MG63 (cell line): Measurements from ENCODE around the gene PRKN. TPM values are rescaled to one million over a fixed set of nuclear protein-coding genes. Genes with fewer than 3 reads are reported as not detected.

Experiments used
- DNase-seq: peaks from one replicate; pipeline ENCODE4 v3.0.0-alpha.2; 2020
- H3K27me3 ChIP-seq: fragments of 250-450 bp; sonication (Bioruptor Pico); 2 replicates; pipeline ENCODE4 v1.5.1; 2020; ENCODE audit warnings: mild to moderate bottlenecking, moderate library complexity
- H3K36me3 ChIP-seq: fragments of 250-450 bp; sonication (Bioruptor Pico); 2 replicates; pipeline ENCODE4 v1.5.1; 2020; ENCODE audit warnings: mild to moderate bottlenecking, moderate library complexity
- H3K4me3 ChIP-seq: fragments of 250-450 bp; sonication (Bioruptor Pico); 2 replicates; pipeline ENCODE4 v1.5.1; 2020; ENCODE audit warnings: mild to moderate bottlenecking, moderate library complexity
- H3K9me3 ChIP-seq: fragments of 250-450 bp; sonication (Bioruptor Pico); 2 replicates; pipeline ENCODE4 v1.5.1; 2020; ENCODE audit warnings: mild to moderate bottlenecking, moderate library complexity
- total RNA-seq: library from RNA; depleted of rRNA; stranded (reverse); fragments of >200 nt; shearing (Covaris generic); gene quantifications from 2 replicates; pipeline ENCODE4 v1.2.3, GENCODE V29; 2014; ENCODE audit warnings: low replicate concordance

The PRKN gene
- total RNA-seq, 1 experiment from 2014 or later = not detected

- Histone ChIP-seq H3K36me3 (no peaks in the 10 kb centered on the region), H3K9me3 (no peaks in the 10 kb centered on the region)
- no peak for DNase-seq
These were observed 78.3 kb downstream of the PRKN start for GRCh38 chr6:162649271-162649670.

GRCh38 chr6:162644153-162644552 lies 83.4 kb downstream of the PRKN start:
- no peak for DNase-seq
- no peaks in the 10 kb centered on the region for H3K9me3 ChIP-seq

More at GRCh38 chr6:162649271-162649670, 78.3 kb downstream of the PRKN start:
- no peaks in the 10 kb centered on the region for H3K27me3 ChIP-seq
- no peak overlapping the region for H3K4me3 ChIP-seq

GRCh38 chr6:162640756-162641155 lies 86.8 kb downstream of the PRKN start:
- H3K27me3 ChIP-seq = no peaks in the 10 kb centered on the region
- H3K4me3 ChIP-seq = no peak overlapping the region
- DNase-seq = no peak
- no peaks in the 10 kb centered on the region for H3K9me3 ChIP-seq
- no peaks in the 10 kb centered on the region for H3K36me3 ChIP-seq

More at GRCh38 chr6:162644153-162644552, 83.4 kb downstream of the PRKN start:
- Histone ChIP-seq H3K27me3 (no peaks in the 10 kb centered on the region), H3K36me3 (no peaks in the 10 kb centered on the region), H3K4me3 (no peak overlapping the region)

GRCh38 chr6:162639951-162640350 lies 87.6 kb downstream of the PRKN start:
- no peak for DNase-seq
- Histone ChIP-seq H3K9me3 (no peaks in the 10 kb centered on the region), H3K36me3 (no peaks in the 10 kb centered on the region), H3K27me3 (no peaks in the 10 kb centered on the region), H3K4me3 (no peak overlapping the region)

GRCh38 chr6:162638931-162639574 lies 88.5 kb downstream of the PRKN start:
- Histone ChIP-seq H3K9me3 (no peaks in the 10 kb centered on the region), H3K36me3 (no peaks in the 10 kb centered on the region), H3K27me3 (no peaks in the 10 kb centered on the region), H3K4me3 (no peak overlapping the region)
- no peak for DNase-seq

GRCh38 chr6:162637317-162637716 lies 90.2 kb downstream of the PRKN start:
- no peak for DNase-seq
- Histone ChIP-seq H3K27me3 (no peaks in the 10 kb centered on the region), H3K9me3 (no peaks in the 10 kb centered on the region), H3K36me3 (no peaks in the 10 kb centered on the region), H3K4me3 (no peak overlapping the region)

GRCh38 chr6:162636167-162636566 lies 91.4 kb downstream of the PRKN start:
- H3K27me3 ChIP-seq = no peaks in the 10 kb centered on the region
- H3K36me3 ChIP-seq = no peaks in the 10 kb centered on the region
- no peak overlapping the region for H3K4me3 ChIP-seq
- no peak for DNase-seq
- H3K9me3 ChIP-seq = no peaks in the 10 kb centered on the region

- Histone ChIP-seq H3K36me3 (no peaks in the 10 kb centered on the region), H3K4me3 (no peak overlapping the region), H3K9me3 (no peaks in the 10 kb centered on the region), H3K27me3 (no peaks in the 10 kb centered on the region)
- DNase-seq = no peak
These were observed 96.0 kb downstream of the PRKN start for GRCh38 chr6:162631546-162631945.

- H3K9me3 ChIP-seq = no peaks in the 10 kb centered on the region
- H3K27me3 ChIP-seq = no peaks in the 10 kb centered on the region
- no peak for DNase-seq
- H3K4me3 ChIP-seq = no peak overlapping the region
- no peaks in the 10 kb centered on the region for H3K36me3 ChIP-seq
These were observed 97.5 kb downstream of the PRKN start for GRCh38 chr6:162630069-162630468.

GRCh38 chr6:162627825-162628224 lies 99.7 kb downstream of the PRKN start:
- DNase-seq = no peak
- Histone ChIP-seq H3K9me3 (no peaks in the 10 kb centered on the region), H3K4me3 (no peak overlapping the region)

GRCh38 chr6:162627362-162627761 lies 100.2 kb downstream of the PRKN start:
- Histone ChIP-seq H3K27me3 (no peaks in the 10 kb centered on the region), H3K36me3 (no peaks in the 10 kb centered on the region)
- DNase-seq = no peak

More at GRCh38 chr6:162627825-162628224, 99.7 kb downstream of the PRKN start:
- H3K27me3 ChIP-seq = no peaks in the 10 kb centered on the region
- no peaks in the 10 kb centered on the region for H3K36me3 ChIP-seq

GRCh38 chr6:162626869-162627268 lies 100.7 kb downstream of the PRKN start:
- no peak for DNase-seq
- Histone ChIP-seq H3K9me3 (no peaks in the 10 kb centered on the region), H3K36me3 (no peaks in the 10 kb centered on the region), H3K4me3 (no peak overlapping the region), H3K27me3 (no peaks in the 10 kb centered on the region)

More at GRCh38 chr6:162627362-162627761, 100.2 kb downstream of the PRKN start:
- Histone ChIP-seq H3K9me3 (no peaks in the 10 kb centered on the region), H3K4me3 (no peak overlapping the region)

- Histone ChIP-seq H3K9me3 (no peaks in the 10 kb centered on the region), H3K4me3 (no peak overlapping the region), H3K27me3 (no peaks in the 10 kb centered on the region), H3K36me3 (no peaks in the 10 kb centered on the region)
- DNase-seq = no peak
These were observed 101.6 kb downstream of the PRKN start for GRCh38 chr6:162625846-162626540.

- Histone ChIP-seq H3K36me3 (no peaks in the 10 kb centered on the region), H3K9me3 (no peaks in the 10 kb centered on the region)
These were observed 105.0 kb downstream of the PRKN start for GRCh38 chr6:162622572-162622971.

GRCh38 chr6:162621246-162621645 lies 106.3 kb downstream of the PRKN start:
- no peak for DNase-seq
- H3K27me3 ChIP-seq = no peaks in the 10 kb centered on the region
- H3K4me3 ChIP-seq = no peak overlapping the region
- H3K36me3 ChIP-seq = no peaks in the 10 kb centered on the region
- no peaks in the 10 kb centered on the region for H3K9me3 ChIP-seq

More at GRCh38 chr6:162622572-162622971, 105.0 kb downstream of the PRKN start:
- no peak for DNase-seq
- Histone ChIP-seq H3K4me3 (no peak overlapping the region), H3K27me3 (no peaks in the 10 kb centered on the region)

GRCh38 chr6:162620073-162620472 lies 107.5 kb downstream of the PRKN start:
- H3K36me3 ChIP-seq = no peaks in the 10 kb centered on the region
- no peaks in the 10 kb centered on the region for H3K9me3 ChIP-seq
- H3K27me3 ChIP-seq = no peaks in the 10 kb centered on the region
- H3K4me3 ChIP-seq = no peak overlapping the region
- no peak for DNase-seq

- no peak overlapping the region for H3K4me3 ChIP-seq
- no peaks in the 10 kb centered on the region for H3K27me3 ChIP-seq
- DNase-seq = no peak
- no peaks in the 10 kb centered on the region for H3K36me3 ChIP-seq
- no peaks in the 10 kb centered on the region for H3K9me3 ChIP-seq
These were observed 109.0 kb downstream of the PRKN start for GRCh38 chr6:162618448-162619002.
